Measurements from ENCODE around the gene UEVLD.
A peak's percentile ranks its signal among the peaks of the same experiment; 100 is the strongest.

The UEVLD gene

GRCh38 chr11:18526521-18527296 is 61.8 kb downstream of the UEVLD start, which contains the start of gene TSG101:
TSS of gene TSG101 (minus strand) at chr11:18526942. CDS start at chr11:18526816, 126 bp downstream.
- peak within 1 kb of the TSS; percentile 94 for H3K27ac ChIP-seq
- H3K36me3 ChIP-seq, result peaks cover 22% of the 10 kb centered on the region
- peak; percentile 96 for DNase-seq
- H3K9me3 ChIP-seq (ENCODE audit: severe bottlenecking), result no peaks in the 10 kb centered on the region
- TF ChIP-seq CTCF (IDR thresholded peaks at IDR 0.05; ENCODE audit: low read depth, low read length), result no peak
- no peaks in the 10 kb centered on the region for H3K27me3 ChIP-seq (ENCODE audit: insufficient read depth, low read depth, severe bottlenecking)
- H3K4me3 ChIP-seq (ENCODE audit: low read depth, low read length), result peak within 1 kb of the TSS; percentile 54

- TF ChIP-seq CTCF (IDR thresholded peaks at IDR 0.05; ENCODE audit: low read depth, low read length), result no peak
- H3K36me3 ChIP-seq, result peaks cover 22% of the 10 kb centered on the region
- H3K4me3 ChIP-seq (ENCODE audit: low read depth, low read length), result peak overlapping the region; percentile 54
- no peaks in the 10 kb centered on the region for H3K9me3 ChIP-seq (ENCODE audit: severe bottlenecking)
- peak overlapping the region; percentile 94 for H3K27ac ChIP-seq
- no peaks in the 10 kb centered on the region for H3K27me3 ChIP-seq (ENCODE audit: insufficient read depth, low read depth, severe bottlenecking)
- DNase-seq, result no peak
Observed at GRCh38 chr11:18526130-18526520, 62.4 kb downstream of the UEVLD start.

GRCh38 chr11:18524248-18524647 is 64.3 kb downstream of the UEVLD start:
- Histone ChIP-seq H3K27me3 (ENCODE audit: insufficient read depth, low read depth, severe bottlenecking) (no peaks in the 10 kb centered on the region), H3K9me3 (ENCODE audit: severe bottlenecking) (no peaks in the 10 kb centered on the region), H3K36me3 (peaks cover 22% of the 10 kb centered on the region), H3K4me3 (ENCODE audit: low read depth, low read length) (no peak overlapping the region), H3K27ac (no peak overlapping the region)
- no peak for TF ChIP-seq CTCF (IDR thresholded peaks at IDR 0.05; ENCODE audit: low read depth, low read length)
- no peak for DNase-seq

- H3K36me3 ChIP-seq, result peaks cover 22% of the 10 kb centered on the region
- no peaks in the 10 kb centered on the region for H3K27me3 ChIP-seq (ENCODE audit: insufficient read depth, low read depth, severe bottlenecking)
- no peak for DNase-seq
- no peak overlapping the region for H3K27ac ChIP-seq
- no peaks in the 10 kb centered on the region for H3K9me3 ChIP-seq (ENCODE audit: severe bottlenecking)
- TF ChIP-seq CTCF (IDR thresholded peaks at IDR 0.05; ENCODE audit: low read depth, low read length), result no peak
- no peak overlapping the region for H3K4me3 ChIP-seq (ENCODE audit: low read depth, low read length)
Observed at GRCh38 chr11:18523084-18523483, 65.5 kb downstream of the UEVLD start.

- Histone ChIP-seq H3K36me3 (peaks cover 22% of the 10 kb centered on the region), H3K27ac (no peak overlapping the region), H3K9me3 (ENCODE audit: severe bottlenecking) (no peaks in the 10 kb centered on the region), H3K4me3 (ENCODE audit: low read depth, low read length) (no peak overlapping the region), H3K27me3 (ENCODE audit: insufficient read depth, low read depth, severe bottlenecking) (no peaks in the 10 kb centered on the region)
- TF ChIP-seq CTCF (IDR thresholded peaks at IDR 0.05; ENCODE audit: low read depth, low read length), result no peak
- no peak for DNase-seq
Observed at GRCh38 chr11:18522388-18522787, 66.1 kb downstream of the UEVLD start.

GRCh38 chr11:18521122-18521521 is 67.4 kb downstream of the UEVLD start:
- Histone ChIP-seq H3K27me3 (ENCODE audit: insufficient read depth, low read depth, severe bottlenecking) (no peaks in the 10 kb centered on the region), H3K4me3 (ENCODE audit: low read depth, low read length) (no peak overlapping the region), H3K27ac (no peak overlapping the region), H3K36me3 (peaks cover 16% of the 10 kb centered on the region), H3K9me3 (ENCODE audit: severe bottlenecking) (no peaks in the 10 kb centered on the region)
- no peak for DNase-seq
- no peak for TF ChIP-seq CTCF (IDR thresholded peaks at IDR 0.05; ENCODE audit: low read depth, low read length)
